Measurements from ENCODE around the gene ZFAND6. TPM values are rescaled to one million over a fixed set of nuclear protein-coding genes. Genes with fewer than 3 reads are reported as not detected.
"Not testable (repeated sequence)": the region's sequence is repeated elsewhere in the genome, so short reads cannot be mapped to it uniquely, and the experiment has no call there.

ZFAND6 gene
- total RNA-seq, 1 donor from 2014 or later = 46.8 TPM

- Mint-ChIP-seq H3K9me3 (ENCODE audit: low read depth) (no peaks in the 10 kb centered on the region), H3K4me3 (ENCODE audit: unreplicated experiment) (no peak overlapping the region), H3K27me3 (ENCODE audit: low read depth) (no peaks in the 10 kb centered on the region), H3K36me3 (ENCODE audit: low read depth) (no peaks in the 10 kb centered on the region), H3K27ac (ENCODE audit: unreplicated experiment) (no peak overlapping the region), H3K4me1 (ENCODE audit: low read depth) (peaks cover 11% of the 10 kb centered on the region)
- no peak for DNase-seq (ENCODE audit: low spot score)
- no peak for TF ChIP-seq CTCF (IDR thresholded peaks at IDR 0.05)
Measured at GRCh38 chr15:80115021-80115420, 55.5 kb downstream of the ZFAND6 start.

GRCh38 chr15:80118956-80119355, 59.5 kb downstream of the ZFAND6 start:
- H3K4me1 Mint-ChIP-seq (ENCODE audit: low read depth) = peaks cover 15% of the 10 kb centered on the region
- no peak overlapping the region for H3K27ac Mint-ChIP-seq (ENCODE audit: unreplicated experiment)
- peaks cover 9% of the 10 kb centered on the region for H3K36me3 Mint-ChIP-seq (ENCODE audit: low read depth)
- H3K9me3 Mint-ChIP-seq (ENCODE audit: low read depth) = no peaks in the 10 kb centered on the region
- DNase-seq (ENCODE audit: low spot score) = no peak
- no peaks in the 10 kb centered on the region for H3K27me3 Mint-ChIP-seq (ENCODE audit: low read depth)
- no peak overlapping the region for H3K4me3 Mint-ChIP-seq (ENCODE audit: unreplicated experiment)
- no peak for TF ChIP-seq CTCF (IDR thresholded peaks at IDR 0.05)

DNA sequence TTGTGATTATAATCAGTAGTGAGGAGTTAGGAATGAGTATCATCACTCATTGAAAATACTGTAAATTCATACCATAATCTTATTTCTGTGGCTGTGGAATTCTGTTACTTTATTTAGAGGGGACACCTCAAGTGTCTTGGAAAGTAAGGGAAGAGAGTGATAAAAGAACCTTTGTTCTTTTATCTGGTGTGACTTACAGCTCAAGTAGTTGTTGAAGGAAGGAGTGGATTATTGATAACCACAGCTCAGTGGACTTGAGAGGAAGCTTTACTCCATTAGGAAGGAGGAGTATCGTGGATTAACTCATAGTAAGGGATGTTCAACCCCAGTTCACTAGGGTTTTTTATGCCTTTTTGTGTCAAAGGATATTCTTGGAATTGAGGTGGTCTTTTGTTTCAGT, 61.2 kb downstream of the ZFAND6 start:
- H3K9me3 Mint-ChIP-seq (ENCODE audit: low read depth) = no peaks in the 10 kb centered on the region
- no peak for DNase-seq (ENCODE audit: low spot score)
- no peak overlapping the region for H3K27ac Mint-ChIP-seq (ENCODE audit: unreplicated experiment)
- no peak overlapping the region for H3K4me3 Mint-ChIP-seq (ENCODE audit: unreplicated experiment)
- no peaks in the 10 kb centered on the region for H3K27me3 Mint-ChIP-seq (ENCODE audit: low read depth)
- H3K4me1 Mint-ChIP-seq (ENCODE audit: low read depth) = peaks cover 9% of the 10 kb centered on the region
- peaks cover 9% of the 10 kb centered on the region for H3K36me3 Mint-ChIP-seq (ENCODE audit: low read depth)
- TF ChIP-seq CTCF (IDR thresholded peaks at IDR 0.05) = no peak

- Mint-ChIP-seq H3K36me3 (ENCODE audit: low read depth) (peaks cover 9% of the 10 kb centered on the region), H3K27me3 (ENCODE audit: low read depth) (no peaks in the 10 kb centered on the region), H3K27ac (ENCODE audit: unreplicated experiment) (no peak overlapping the region), H3K4me1 (ENCODE audit: low read depth) (peaks cover 4% of the 10 kb centered on the region), H3K9me3 (ENCODE audit: low read depth) (no peaks in the 10 kb centered on the region), H3K4me3 (ENCODE audit: unreplicated experiment) (no peak overlapping the region)
- no peak for TF ChIP-seq CTCF (IDR thresholded peaks at IDR 0.05)
- no peak for DNase-seq (ENCODE audit: low spot score)
Measured at GRCh38 chr15:80121546-80121945, 62.1 kb downstream of the ZFAND6 start.

DNA sequence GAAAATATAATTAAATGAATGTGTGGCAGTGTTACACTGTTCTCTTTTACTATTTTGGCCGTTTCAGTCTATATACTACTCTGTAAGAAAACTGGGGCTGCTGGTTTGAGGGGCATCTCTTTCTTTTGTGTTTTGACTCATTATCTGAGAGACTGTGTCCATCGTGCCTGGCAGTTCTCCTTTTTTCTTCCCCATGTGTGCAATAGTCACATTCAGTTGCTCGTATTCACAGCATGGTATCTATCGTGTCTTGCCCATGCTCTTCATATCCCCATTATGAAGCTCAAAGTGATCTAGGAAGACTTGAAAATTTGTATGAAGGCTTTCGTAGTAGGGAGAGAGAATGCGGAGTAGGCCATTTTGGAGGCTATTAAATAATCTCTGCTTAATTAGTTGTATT, 63.6 kb downstream of the ZFAND6 start:
- no peak for TF ChIP-seq CTCF (IDR thresholded peaks at IDR 0.05)
- H3K27me3 Mint-ChIP-seq (ENCODE audit: low read depth) = no peaks in the 10 kb centered on the region
- no peak for DNase-seq (ENCODE audit: low spot score)
- no peak overlapping the region for H3K4me3 Mint-ChIP-seq (ENCODE audit: unreplicated experiment)
- peaks cover 9% of the 10 kb centered on the region for H3K36me3 Mint-ChIP-seq (ENCODE audit: low read depth)
- H3K4me1 Mint-ChIP-seq (ENCODE audit: low read depth) = peaks cover 10% of the 10 kb centered on the region
- no peak overlapping the region for H3K27ac Mint-ChIP-seq (ENCODE audit: unreplicated experiment)
- no peaks in the 10 kb centered on the region for H3K9me3 Mint-ChIP-seq (ENCODE audit: low read depth)

GRCh38 chr15:80127253-80127652, 67.8 kb downstream of the ZFAND6 start:
- H3K4me3 Mint-ChIP-seq (ENCODE audit: unreplicated experiment); DNase-seq (ENCODE audit: low spot score); H3K4me1 Mint-ChIP-seq (ENCODE audit: low read depth); H3K27ac Mint-ChIP-seq (ENCODE audit: unreplicated experiment); H3K27me3 Mint-ChIP-seq (ENCODE audit: low read depth): not testable (repeated sequence)
- H3K36me3 Mint-ChIP-seq (ENCODE audit: low read depth) = peaks cover 12% of the 10 kb centered on the region
- peaks cover 10% of the 10 kb centered on the region for H3K9me3 Mint-ChIP-seq (ENCODE audit: low read depth)
